Bronchial epithelial cell (primary cell): ENCODE results near the gene SCAMP5. TPM values are rescaled to one million over a fixed set of nuclear protein-coding genes. Genes with fewer than 3 reads are reported as not detected.

Experiments
- DNase-seq: peaks from one replicate; pipeline ENCODE4 v3.0.0-alpha.2; 2010; ENCODE audit warnings: low read depth
- FAIRE-seq: peaks from 2 replicates; lab custom pipeline; 2011; peaks lifted over from hg19 to GRCh38; lab: Jason Lieb, UNC
- H3K27me3 ChIP-seq: 2 replicates; pipeline ENCODE4 v1.5.1; 2011; ENCODE audit warnings: low read length; ENCODE audit not compliant: control insufficient read depth, insufficient read depth
- H3K36me3 ChIP-seq: 2 replicates; pipeline ENCODE4 v1.5.1; 2011; ENCODE audit warnings: low read length; ENCODE audit not compliant: control insufficient read depth, insufficient read depth
- H3K4me3 ChIP-seq: 2 replicates; pipeline ENCODE4 v1.5.1; 2011; ENCODE audit warnings: mild to moderate bottlenecking, low read depth, low read length, control low read depth
- total RNA-seq: library from RNA; depleted of rRNA; stranded (reverse); fragments of >200 nt; gene quantifications from 2 replicates; pipeline ENCODE4 v1.2.1, GENCODE V29; 2014
- TF ChIP-seq, protein P1 (sequence below): IDR thresholded peaks from 2 replicates; pipeline ENCODE4 v1.5.1; 2011; ENCODE audit warnings: mild to moderate bottlenecking, moderate library complexity, low read length, control low read depth, inconsistent platforms; ENCODE audit not compliant: insufficient read depth, severe bottlenecking

Gene SCAMP5
- total RNA-seq, 1 donor from 2014 or later, result 1.3 TPM

DNA sequence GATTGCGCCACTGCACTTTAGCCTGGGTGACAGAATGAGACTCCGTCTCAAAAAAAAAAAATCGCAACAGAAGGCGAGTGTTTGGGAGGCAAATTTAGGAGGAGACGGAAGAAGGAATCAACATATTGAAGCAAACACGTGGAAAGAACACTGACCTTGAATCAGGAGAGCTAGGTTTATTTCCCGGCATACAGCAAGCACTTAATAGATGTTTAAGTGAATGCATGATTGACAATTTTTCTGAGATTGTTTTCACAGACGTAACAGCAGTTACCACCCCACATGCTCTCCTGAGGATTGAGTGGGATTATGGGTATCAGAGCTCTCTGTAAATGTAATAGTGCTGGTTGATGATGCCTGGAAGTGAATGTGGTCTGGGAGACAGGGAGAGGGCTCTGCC, 33.1 kb upstream of the SCAMP5 start:
- TF ChIP-seq, protein P1, sequence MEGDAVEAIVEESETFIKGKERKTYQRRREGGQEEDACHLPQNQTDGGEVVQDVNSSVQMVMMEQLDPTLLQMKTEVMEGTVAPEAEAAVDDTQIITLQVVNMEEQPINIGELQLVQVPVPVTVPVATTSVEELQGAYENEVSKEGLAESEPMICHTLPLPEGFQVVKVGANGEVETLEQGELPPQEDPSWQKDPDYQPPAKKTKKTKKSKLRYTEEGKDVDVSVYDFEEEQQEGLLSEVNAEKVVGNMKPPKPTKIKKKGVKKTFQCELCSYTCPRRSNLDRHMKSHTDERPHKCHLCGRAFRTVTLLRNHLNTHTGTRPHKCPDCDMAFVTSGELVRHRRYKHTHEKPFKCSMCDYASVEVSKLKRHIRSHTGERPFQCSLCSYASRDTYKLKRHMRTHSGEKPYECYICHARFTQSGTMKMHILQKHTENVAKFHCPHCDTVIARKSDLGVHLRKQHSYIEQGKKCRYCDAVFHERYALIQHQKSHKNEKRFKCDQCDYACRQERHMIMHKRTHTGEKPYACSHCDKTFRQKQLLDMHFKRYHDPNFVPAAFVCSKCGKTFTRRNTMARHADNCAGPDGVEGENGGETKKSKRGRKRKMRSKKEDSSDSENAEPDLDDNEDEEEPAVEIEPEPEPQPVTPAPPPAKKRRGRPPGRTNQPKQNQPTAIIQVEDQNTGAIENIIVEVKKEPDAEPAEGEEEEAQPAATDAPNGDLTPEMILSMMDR, result no peak
- H3K36me3 ChIP-seq, result no peaks in the 10 kb centered on the region
- H3K4me3 ChIP-seq, result no peak overlapping the region
- peaks cover 16% of the 10 kb centered on the region for H3K27me3 ChIP-seq
- no peak for DNase-seq
- FAIRE-seq, result no peak

GRCh38 chr15:74962671-74963070, 32.7 kb upstream of the SCAMP5 start:
- DNase-seq, result no peak
- FAIRE-seq, result no peak
- H3K4me3 ChIP-seq, result no peak overlapping the region
- H3K36me3 ChIP-seq, result no peaks in the 10 kb centered on the region
- TF ChIP-seq, protein P1, result no peak
- peaks cover 14% of the 10 kb centered on the region for H3K27me3 ChIP-seq

- Histone ChIP-seq H3K4me3 (no peak overlapping the region), H3K36me3 (no peaks in the 10 kb centered on the region), H3K27me3 (peaks cover 12% of the 10 kb centered on the region)
- DNase-seq, result no peak
- FAIRE-seq, result no peak
- TF ChIP-seq, protein P1, result no peak
These were observed 32.1 kb upstream of the SCAMP5 start for GRCh38 chr15:74963213-74963612.

- TF ChIP-seq, protein P1, result no peak
- DNase-seq, result peak; percentile 63
- no peaks in the 10 kb centered on the region for H3K36me3 ChIP-seq
- H3K4me3 ChIP-seq, result no peak overlapping the region
- no peaks in the 10 kb centered on the region for H3K27me3 ChIP-seq
- FAIRE-seq, result no peak
These were observed 30.6 kb upstream of the SCAMP5 start for GRCh38 chr15:74964794-74965193.

- H3K4me3 ChIP-seq, result no peak overlapping the region
- H3K36me3 ChIP-seq, result no peaks in the 10 kb centered on the region
- FAIRE-seq (peak; percentile 80), DNase-seq (peak; percentile 72)
- H3K27me3 ChIP-seq, result no peaks in the 10 kb centered on the region
- TF ChIP-seq, protein P1, result no peak
These were observed 27.7 kb upstream of the SCAMP5 start for GRCh38 chr15:74967670-74968069.

- FAIRE-seq (no peak), DNase-seq (no peak)
- TF ChIP-seq, protein P1, result no peak
- no peaks in the 10 kb centered on the region for H3K36me3 ChIP-seq
- H3K27me3 ChIP-seq, result no peaks in the 10 kb centered on the region
- no peak overlapping the region for H3K4me3 ChIP-seq
These were observed 19.2 kb upstream of the SCAMP5 start for GRCh38 chr15:74976159-74976558.
